Brain pericyte (primary cell): ENCODE data around the gene IFIT1.
"Not testable (repeated sequence)": the region's sequence is repeated elsewhere in the genome, so short reads cannot be mapped to it uniquely, and the experiment has no call there.

ENCODE experiments used
- DNase-seq: peaks from one replicate; pipeline ENCODE4 v3.0.0-alpha.2; 2012; ENCODE audit warnings: low read depth, low spot score

The IFIT1 gene

GRCh38 chr10:89398003-89398749 lies 5.8 kb downstream of the IFIT1 start:
- no peak for DNase-seq

- no peak for DNase-seq
Measured at GRCh38 chr10:89399956-89400355, 7.5 kb downstream of the IFIT1 start.

GRCh38 chr10:89403043-89403442 lies 10.6 kb downstream of the IFIT1 start:
- DNase-seq: no peak

- DNase-seq: no peak
Measured at GRCh38 chr10:89404104-89405047, 12.0 kb downstream of the IFIT1 start.

GRCh38 chr10:89406178-89406577 lies 13.8 kb downstream of the IFIT1 start:
- not testable (repeated sequence) for DNase-seq

GRCh38 chr10:89407792-89408191 lies 15.4 kb downstream of the IFIT1 start:
- not testable (repeated sequence) for DNase-seq

GRCh38 chr10:89409282-89409681 lies 16.9 kb downstream of the IFIT1 start:
- DNase-seq: not testable (repeated sequence)

GRCh38 chr10:89410551-89410950 lies 18.1 kb downstream of the IFIT1 start:
- not testable (repeated sequence) for DNase-seq

GRCh38 chr10:89411135-89411534 lies 18.7 kb downstream of the IFIT1 start:
- DNase-seq: not testable (repeated sequence)

GRCh38 chr10:89412276-89412675 lies 19.9 kb downstream of the IFIT1 start:
- not testable (repeated sequence) for DNase-seq

- DNase-seq: no peak
Measured at GRCh38 chr10:89413398-89413912, 21.0 kb downstream of the IFIT1 start.

- peak; percentile 40 for DNase-seq
Measured at GRCh38 chr10:89414146-89414878, 21.9 kb downstream of the IFIT1 start, which contains the start of gene IFIT5. Gene IFIT5 (plus strand): TSS chr10:89414568. CDS start chr10:89414799, 231 bp downstream.

- peak; percentile 21 for DNase-seq
Measured at GRCh38 chr10:89414879-89415821, 22.7 kb downstream of the IFIT1 start.

- no peak for DNase-seq
Measured at GRCh38 chr10:89416465-89416864, 24.0 kb downstream of the IFIT1 start.

GRCh38 chr10:89419548-89419947 lies 27.1 kb downstream of the IFIT1 start:
- DNase-seq: no peak

- no peak for DNase-seq
Measured at GRCh38 chr10:89421018-89421476, 28.6 kb downstream of the IFIT1 start.

GRCh38 chr10:89425000-89425399 lies 32.6 kb downstream of the IFIT1 start:
- no peak for DNase-seq

- DNase-seq: peak; percentile 36
Measured at GRCh38 chr10:89426230-89426868, 33.9 kb downstream of the IFIT1 start.

GRCh38 chr10:89427629-89428028 lies 35.2 kb downstream of the IFIT1 start:
- no peak for DNase-seq

- DNase-seq: no peak
Measured at GRCh38 chr10:89428877-89429276, 36.5 kb downstream of the IFIT1 start.
